Measurements from ENCODE around the gene SLC18A3. TPM values are rescaled to one million over a fixed set of nuclear protein-coding genes. Genes with fewer than 3 reads are reported as not detected.

The SLC18A3 gene
- total and polyA plus RNA-seq, 2 experiments from 2014 or later, result 0.16 TPM; not detected in 1

DNA sequence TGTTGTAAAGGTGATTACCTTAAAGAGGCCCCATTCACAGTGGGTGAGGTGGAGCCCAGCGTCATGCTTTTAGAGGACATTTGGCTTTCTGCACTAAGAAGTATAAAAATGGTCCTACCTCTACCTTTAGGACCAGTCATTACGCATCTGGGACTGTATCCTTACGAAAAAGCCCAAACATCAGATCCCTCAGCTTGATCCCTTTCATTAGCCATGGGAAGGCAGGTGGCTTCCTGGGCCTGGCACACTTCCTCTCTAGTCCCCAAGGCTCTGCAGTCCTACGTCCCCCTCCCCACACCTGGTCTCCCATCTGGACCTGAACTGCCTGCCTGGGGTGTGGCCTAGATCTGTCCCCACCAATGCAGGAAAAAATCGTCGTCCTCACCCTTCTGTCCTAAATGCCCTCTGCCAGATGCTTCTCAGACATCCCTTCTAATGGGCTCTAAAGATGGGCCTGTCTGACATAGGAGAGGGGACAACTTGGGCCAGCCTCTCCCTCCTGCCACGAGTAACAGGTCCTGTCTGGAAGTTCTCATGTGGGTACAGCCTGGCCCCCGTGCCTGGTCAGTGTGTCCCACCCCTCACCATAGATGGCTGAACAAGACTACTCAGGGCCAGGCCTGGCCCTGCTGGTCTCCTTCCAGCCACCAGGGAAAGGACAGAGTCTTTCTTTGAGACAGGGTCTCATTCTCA is 11.8 kb upstream of the SLC18A3 start (continued):
- no peak for TF ChIP-seq JUNB (IDR thresholded peaks at IDR 0.05; ENCODE audit: unreplicated experiment)
- TF ChIP-seq EZH2phosphoT487 (IDR thresholded peaks at IDR 0.05; ENCODE audit: unreplicated experiment), result no peak
- TF ChIP-seq REST (IDR thresholded peaks at IDR 0.05; ENCODE audit: unreplicated experiment), result no peak
- TF ChIP-seq POLR2AphosphoS5 (IDR thresholded peaks at IDR 0.05; ENCODE audit: low read depth), result no peak

DNA sequence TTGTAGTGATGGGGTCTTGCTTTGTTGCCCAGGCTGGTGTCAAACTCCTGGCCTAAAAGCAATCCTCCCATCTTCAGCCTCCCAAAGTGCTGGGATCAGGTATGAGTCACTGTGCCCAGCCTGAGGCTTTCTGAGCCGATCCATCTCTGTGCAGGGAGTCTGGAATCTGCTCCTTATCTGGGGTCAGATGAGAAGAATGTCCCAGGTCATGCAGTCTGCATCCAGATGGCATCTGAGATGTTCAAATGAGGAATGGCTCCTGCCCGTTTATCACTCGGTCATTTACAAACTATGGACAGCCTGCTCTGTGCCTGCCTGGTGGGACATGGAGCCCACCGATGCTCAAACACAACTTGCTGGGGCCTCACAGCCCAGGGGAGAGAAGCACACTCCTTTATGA is 11.1 kb upstream of the SLC18A3 start:
- Histone ChIP-seq H3K9me2 (ENCODE audit: insufficient read depth) (no peaks in the 10 kb centered on the region), H3K36me3 (ENCODE audit: insufficient read depth) (no peaks in the 10 kb centered on the region), H3K27ac (ENCODE audit: low read depth) (no peak overlapping the region), H4K20me1 (replicated peaks; ENCODE audit: insufficient read depth) (no peaks in the 10 kb centered on the region; the same call in 1 of the 2 replicates), H3F3A (replicated peaks; ENCODE audit: low read depth) (no peaks in the 10 kb centered on the region), H3K4me1 (ENCODE audit: insufficient read depth) (no peaks in the 10 kb centered on the region; the same call in 1 of the 2 replicates), H3K79me2 (replicated peaks; ENCODE audit: insufficient read depth) (no peaks in the 10 kb centered on the region), H3K27me3 (ENCODE audit: insufficient read depth) (peaks cover 15% of the 10 kb centered on the region), H3K4me3 (no peak overlapping the region), H3K4me2 (no peak overlapping the region), H2AFZ (no peak overlapping the region)
- Mint-ChIP-seq H3K27ac (no peak overlapping the region), H3K36me3 (ENCODE audit: low read depth) (no peaks in the 10 kb centered on the region), H3K27me3 (ENCODE audit: insufficient read depth, low read depth, poor library complexity) (peaks cover 29% of the 10 kb centered on the region), H3K4me1 (peaks cover 13% of the 10 kb centered on the region), H3K9me3 (no peaks in the 10 kb centered on the region), H3K4me3 (no peak overlapping the region)
- ATAC-seq, result no peak
- no peak for DNase-seq (ENCODE audit: low spot score)
- no peak for TF ChIP-seq NANOG (IDR thresholded peaks at IDR 0.05; ENCODE audit: borderline replicate concordance)
- no peak for TF ChIP-seq ZNF114 (CRISPR knock-in tag; IDR thresholded peaks at IDR 0.05)
- no peak for TF ChIP-seq EZH2phosphoT487 (IDR thresholded peaks at IDR 0.05; ENCODE audit: unreplicated experiment)
- TF ChIP-seq, protein P1, sequence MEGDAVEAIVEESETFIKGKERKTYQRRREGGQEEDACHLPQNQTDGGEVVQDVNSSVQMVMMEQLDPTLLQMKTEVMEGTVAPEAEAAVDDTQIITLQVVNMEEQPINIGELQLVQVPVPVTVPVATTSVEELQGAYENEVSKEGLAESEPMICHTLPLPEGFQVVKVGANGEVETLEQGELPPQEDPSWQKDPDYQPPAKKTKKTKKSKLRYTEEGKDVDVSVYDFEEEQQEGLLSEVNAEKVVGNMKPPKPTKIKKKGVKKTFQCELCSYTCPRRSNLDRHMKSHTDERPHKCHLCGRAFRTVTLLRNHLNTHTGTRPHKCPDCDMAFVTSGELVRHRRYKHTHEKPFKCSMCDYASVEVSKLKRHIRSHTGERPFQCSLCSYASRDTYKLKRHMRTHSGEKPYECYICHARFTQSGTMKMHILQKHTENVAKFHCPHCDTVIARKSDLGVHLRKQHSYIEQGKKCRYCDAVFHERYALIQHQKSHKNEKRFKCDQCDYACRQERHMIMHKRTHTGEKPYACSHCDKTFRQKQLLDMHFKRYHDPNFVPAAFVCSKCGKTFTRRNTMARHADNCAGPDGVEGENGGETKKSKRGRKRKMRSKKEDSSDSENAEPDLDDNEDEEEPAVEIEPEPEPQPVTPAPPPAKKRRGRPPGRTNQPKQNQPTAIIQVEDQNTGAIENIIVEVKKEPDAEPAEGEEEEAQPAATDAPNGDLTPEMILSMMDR (conservative IDR thresholded peaks at IDR 0.05; ENCODE audit: low read depth in 2 of 2), result no peak
- no peak for TF ChIP-seq ZNF331 (CRISPR knock-in tag; IDR thresholded peaks at IDR 0.05; ENCODE audit: low read depth)
- TF ChIP-seq POLR2AphosphoS5 (IDR thresholded peaks at IDR 0.05; ENCODE audit: low read depth), result no peak
- no peak for TF ChIP-seq JUNB (IDR thresholded peaks at IDR 0.05; ENCODE audit: unreplicated experiment)
- TF ChIP-seq CREB1 (CRISPR knock-in tag; IDR thresholded peaks at IDR 0.05; ENCODE audit: low read depth), result no peak
- TF ChIP-seq EZH2 (IDR thresholded peaks at IDR 0.05; ENCODE audit: low read depth, unreplicated experiment), result no peak
- no peak for TF ChIP-seq ZNF462 (CRISPR knock-in tag; IDR thresholded peaks at IDR 0.05)
- TF ChIP-seq, protein P2, sequence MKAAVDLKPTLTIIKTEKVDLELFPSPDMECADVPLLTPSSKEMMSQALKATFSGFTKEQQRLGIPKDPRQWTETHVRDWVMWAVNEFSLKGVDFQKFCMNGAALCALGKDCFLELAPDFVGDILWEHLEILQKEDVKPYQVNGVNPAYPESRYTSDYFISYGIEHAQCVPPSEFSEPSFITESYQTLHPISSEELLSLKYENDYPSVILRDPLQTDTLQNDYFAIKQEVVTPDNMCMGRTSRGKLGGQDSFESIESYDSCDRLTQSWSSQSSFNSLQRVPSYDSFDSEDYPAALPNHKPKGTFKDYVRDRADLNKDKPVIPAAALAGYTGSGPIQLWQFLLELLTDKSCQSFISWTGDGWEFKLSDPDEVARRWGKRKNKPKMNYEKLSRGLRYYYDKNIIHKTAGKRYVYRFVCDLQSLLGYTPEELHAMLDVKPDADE (IDR thresholded peaks at IDR 0.05), result no peak

Measured in GM23338 (cell line).